ENCODE data around the gene DPP8.
"Not testable (repeated sequence)": the region's sequence is repeated elsewhere in the genome, so short reads cannot be mapped to it uniquely, and the experiment has no call there.

The DPP8 gene

GRCh38 chr15:65468229-65468909 lies 49.1 kb downstream of the DPP8 start:
- TF ChIP-seq CTCF (IDR thresholded peaks at IDR 0.05; ENCODE audit: control insufficient read depth, insufficient read depth, low read depth, low read length, missing control alignments), result no peak
- DNase-seq (ENCODE audit: low read depth), result no peak
- H3K4me3 ChIP-seq (ENCODE audit: control insufficient read depth, low read depth, low read length), result no peak overlapping the region

GRCh38 chr15:65466901-65467300 lies 50.6 kb downstream of the DPP8 start:
- TF ChIP-seq CTCF (IDR thresholded peaks at IDR 0.05; ENCODE audit: control insufficient read depth, insufficient read depth, low read depth, low read length, missing control alignments), result no peak
- H3K4me3 ChIP-seq (ENCODE audit: control insufficient read depth, low read depth, low read length), result no peak overlapping the region
- no peak for DNase-seq (ENCODE audit: low read depth)

- H3K4me3 ChIP-seq (ENCODE audit: control insufficient read depth, low read depth, low read length); DNase-seq (ENCODE audit: low read depth): not testable (repeated sequence)
These were observed 54.4 kb downstream of the DPP8 start for GRCh38 chr15:65463096-65463495.

GRCh38 chr15:65460741-65461347 lies 56.6 kb downstream of the DPP8 start:
- H3K4me3 ChIP-seq (ENCODE audit: control insufficient read depth, low read depth, low read length), result no peak overlapping the region
- DNase-seq (ENCODE audit: low read depth), result no peak
- no peak for TF ChIP-seq CTCF (IDR thresholded peaks at IDR 0.05; ENCODE audit: control insufficient read depth, insufficient read depth, low read depth, low read length, missing control alignments)

GRCh38 chr15:65455256-65455655 lies 62.2 kb downstream of the DPP8 start:
- DNase-seq (ENCODE audit: low read depth); H3K4me3 ChIP-seq (ENCODE audit: control insufficient read depth, low read depth, low read length): not testable (repeated sequence)

- DNase-seq (ENCODE audit: low read depth), result no peak
- no peak overlapping the region for H3K4me3 ChIP-seq (ENCODE audit: control insufficient read depth, low read depth, low read length)
- TF ChIP-seq CTCF (IDR thresholded peaks at IDR 0.05; ENCODE audit: control insufficient read depth, insufficient read depth, low read depth, low read length, missing control alignments), result no peak
These were observed 65.5 kb downstream of the DPP8 start for GRCh38 chr15:65451989-65452388.

GRCh38 chr15:65450556-65450955 lies 66.9 kb downstream of the DPP8 start:
- H3K4me3 ChIP-seq (ENCODE audit: control insufficient read depth, low read depth, low read length), result no peak overlapping the region
- DNase-seq (ENCODE audit: low read depth), result no peak
- no peak for TF ChIP-seq CTCF (IDR thresholded peaks at IDR 0.05; ENCODE audit: control insufficient read depth, insufficient read depth, low read depth, low read length, missing control alignments)

GRCh38 chr15:65447145-65447544 lies 70.3 kb downstream of the DPP8 start:
- H3K4me3 ChIP-seq (ENCODE audit: control insufficient read depth, low read depth, low read length), result no peak overlapping the region
- no peak for TF ChIP-seq CTCF (IDR thresholded peaks at IDR 0.05; ENCODE audit: control insufficient read depth, insufficient read depth, low read depth, low read length, missing control alignments)
- no peak for DNase-seq (ENCODE audit: low read depth)
